ENCODE data around the gene REEP1.

- no peak for TF ChIP-seq RFX5 (IDR thresholded peaks at IDR 0.05)
- TF ChIP-seq POLR2A (IDR thresholded peaks at IDR 0.05; ENCODE audit: low read length), result no peak
These were observed 23.3 kb downstream of the REEP1 start for GRCh38 chr2:86314125-86314524.
